NCI-H2029 treated with DMSO at 0.1 percent for 48 hours (cell line): ENCODE data around the gene SPN.
A peak's percentile ranks its signal among the peaks of the same experiment; 100 is the strongest.
"Not testable (repeated sequence)": the region's sequence is repeated elsewhere in the genome, so short reads cannot be mapped to it uniquely, and the experiment has no call there.

Source experiments
- DNase-seq: peaks from one replicate; lab custom pipeline; 2025; lab: John Stamatoyannopoulos, UW

The SPN gene

GRCh38 chr16:29678691-29679267 lies 15.7 kb downstream of the SPN start, which contains the start of gene QPRT:
TSS of gene QPRT (plus strand) at chr16:29679180. CDS start at chr16:29679198, 18 bp downstream.
- no peak for DNase-seq

GRCh38 chr16:29680180-29680598 lies 17.1 kb downstream of the SPN start:
- no peak for DNase-seq

- DNase-seq = no peak
Measured at GRCh38 chr16:29683543-29684090, 20.6 kb downstream of the SPN start.

DNA sequence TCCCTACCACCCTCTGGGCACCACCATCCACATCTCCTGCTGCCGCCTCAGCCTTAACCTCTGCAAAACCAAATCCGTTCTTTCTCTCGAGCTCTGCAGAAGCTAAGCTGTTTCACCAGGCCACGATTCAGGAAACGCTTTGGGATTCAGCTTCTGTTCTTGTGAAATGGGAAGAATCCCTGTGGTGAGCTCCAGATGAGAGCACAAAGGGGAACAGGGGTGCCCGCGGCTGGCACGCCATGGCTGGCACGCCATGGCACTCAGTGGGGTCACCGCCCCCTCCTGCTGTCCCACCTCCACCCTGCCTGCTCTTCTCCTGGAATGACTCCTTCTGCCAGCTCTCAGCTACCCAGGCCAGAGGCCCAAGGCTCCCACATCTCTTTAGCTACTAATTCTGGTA lies 21.6 kb downstream of the SPN start:
- no peak for DNase-seq

DNA sequence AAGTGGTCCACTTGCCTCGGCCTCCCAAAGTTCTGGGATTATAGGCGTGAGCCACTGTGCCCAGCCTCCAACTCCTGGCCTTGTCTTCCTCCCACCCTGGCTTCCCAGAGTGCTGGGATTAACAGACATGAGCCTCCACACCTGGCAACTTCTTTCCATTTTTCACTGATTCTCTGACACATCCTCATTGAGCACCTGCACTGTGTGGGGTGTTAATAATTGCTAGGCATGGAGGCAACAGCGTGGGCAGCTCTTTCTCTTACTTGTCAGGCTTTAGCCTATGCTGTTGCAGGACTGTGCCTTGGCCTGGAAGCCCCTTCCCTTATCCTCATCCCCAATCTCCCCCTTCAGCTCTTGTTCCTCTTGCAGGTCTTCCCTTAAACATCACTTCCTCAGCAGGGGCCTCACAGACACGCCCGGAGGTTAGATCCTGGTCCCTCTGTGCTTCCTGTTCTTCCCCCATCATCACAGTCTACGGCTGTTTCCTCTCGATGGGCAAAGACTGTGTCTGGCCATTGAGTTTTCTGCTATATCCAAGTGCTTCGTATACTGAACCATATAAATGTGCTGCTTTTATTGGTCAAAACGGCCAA lies 23.8 kb downstream of the SPN start:
- DNase-seq = no peak

- DNase-seq = no peak
Measured at GRCh38 chr16:29687755-29688154, 24.7 kb downstream of the SPN start.

DNA sequence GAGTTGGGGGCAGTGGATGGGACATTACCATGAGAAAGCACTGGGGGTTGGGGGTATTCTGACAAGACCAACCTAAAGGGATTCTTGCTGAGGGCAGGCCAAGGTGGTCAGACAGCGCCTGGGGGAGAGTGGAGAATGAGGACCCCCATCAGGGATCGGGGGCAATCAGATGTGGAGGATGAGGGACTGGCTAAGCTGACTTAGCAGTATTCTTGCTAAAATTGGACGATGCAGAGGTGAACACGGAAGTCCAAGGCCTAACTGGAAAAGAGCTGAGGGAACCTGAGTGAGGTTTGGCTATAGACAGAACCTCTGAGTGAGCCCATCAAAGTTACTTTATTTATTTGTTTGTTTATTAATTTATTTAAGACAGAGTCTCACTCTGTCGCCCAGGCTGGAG lies 25.1 kb downstream of the SPN start:
- DNase-seq = no peak

- DNase-seq = not testable (repeated sequence)
Measured at GRCh38 chr16:29689490-29690351, 26.7 kb downstream of the SPN start.

GRCh38 chr16:29692606-29693005 lies 29.6 kb downstream of the SPN start:
- DNase-seq = not testable (repeated sequence)

DNA sequence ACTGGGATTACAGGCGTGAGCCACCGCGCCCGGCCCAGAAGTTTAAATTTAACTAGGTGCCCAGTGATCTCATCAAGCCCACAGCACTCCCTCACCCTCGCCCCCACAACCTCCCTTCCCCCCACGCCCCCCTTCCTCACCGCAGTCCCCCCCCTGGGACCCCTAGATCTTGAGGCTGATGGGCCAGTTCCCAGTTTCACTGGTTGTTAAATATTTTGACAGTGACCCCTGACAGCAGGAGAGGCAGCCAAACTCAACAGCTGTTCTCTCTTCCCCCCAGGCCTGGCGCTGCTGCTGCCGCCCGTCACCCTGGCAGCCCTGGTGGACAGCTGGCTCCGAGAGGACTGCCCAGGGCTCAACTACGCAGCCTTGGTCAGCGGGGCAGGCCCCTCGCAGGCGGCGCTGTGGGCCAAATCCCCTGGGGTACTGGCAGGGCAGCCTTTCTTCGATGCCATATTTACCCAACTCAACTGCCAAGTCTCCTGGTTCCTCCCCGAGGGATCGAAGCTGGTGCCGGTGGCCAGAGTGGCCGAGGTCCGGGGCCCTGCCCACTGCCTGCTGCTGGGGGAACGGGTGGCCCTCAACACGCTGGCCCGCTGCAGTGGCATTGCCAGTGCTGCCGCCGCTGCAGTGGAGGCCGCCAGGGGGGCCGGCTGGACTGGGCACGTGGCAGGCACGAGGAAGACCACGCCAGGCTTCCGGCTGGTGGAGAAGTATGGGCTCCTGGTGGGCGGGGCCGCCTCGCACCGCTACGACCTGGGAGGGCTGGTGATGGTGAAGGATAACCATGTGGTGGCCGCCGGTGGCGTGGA lies 31.5 kb downstream of the SPN start:
- no peak for DNase-seq

GRCh38 chr16:29695675-29696074 lies 32.6 kb downstream of the SPN start:
- not testable (repeated sequence) for DNase-seq

GRCh38 chr16:29696881-29697331 lies 33.9 kb downstream of the SPN start:
- DNase-seq = no peak

DNA sequence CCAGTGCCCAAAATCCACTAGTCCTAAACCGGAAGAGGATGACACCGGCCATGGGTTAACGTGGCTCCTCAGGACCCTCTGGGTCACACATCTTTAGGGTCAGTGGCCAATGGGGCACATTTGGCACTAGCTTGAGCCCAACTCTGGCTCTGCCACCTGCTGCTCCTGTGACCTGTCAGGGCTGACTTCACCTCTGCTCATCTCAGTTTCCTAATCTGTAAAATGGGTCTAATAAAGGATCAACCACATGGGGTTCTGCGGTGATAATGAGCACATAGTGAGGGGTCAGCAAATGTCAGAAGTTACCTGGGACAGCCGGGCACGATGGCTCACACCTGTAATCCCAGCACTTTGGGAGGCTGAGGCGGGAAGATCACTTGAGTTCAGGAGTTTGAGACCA lies 34.3 kb downstream of the SPN start:
- no peak for DNase-seq

GRCh38 chr16:29698042-29698441 lies 35.0 kb downstream of the SPN start:
- no peak for DNase-seq

GRCh38 chr16:29698484-29699323 lies 35.7 kb downstream of the SPN start:
- no peak for DNase-seq

- no peak for DNase-seq
Measured at GRCh38 chr16:29699324-29700219, 36.5 kb downstream of the SPN start.

GRCh38 chr16:29700253-29700987 lies 37.4 kb downstream of the SPN start:
- DNase-seq = peak; percentile 46

GRCh38 chr16:29701214-29701555 lies 38.1 kb downstream of the SPN start:
- DNase-seq = no peak

DNA sequence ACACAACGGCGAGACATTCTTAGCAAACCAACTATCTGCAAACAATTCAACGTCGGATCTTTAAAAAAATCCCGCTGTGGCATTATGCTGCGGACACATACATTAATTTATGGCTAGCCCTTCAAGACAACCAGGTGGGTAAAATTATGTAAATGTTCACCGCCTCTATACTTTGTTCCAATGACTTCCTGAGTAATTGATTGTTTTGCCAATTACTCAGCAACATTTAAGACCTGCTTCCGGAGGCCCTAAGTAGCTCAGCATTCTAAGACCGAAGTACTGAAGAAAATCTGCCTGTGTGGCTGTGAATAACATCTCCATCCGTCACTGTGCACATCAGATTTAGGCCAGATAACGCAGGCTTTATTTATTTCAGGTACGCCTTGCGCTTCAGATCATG lies 39.2 kb downstream of the SPN start:
- DNase-seq = no peak
